Measurements from ENCODE around the gene PSME2.

The PSME2 gene

GRCh38 chr14:24139272-24139934, 7.0 kb downstream of the PSME2 start:
- Mint-ChIP-seq H3K27ac (peak overlapping the region; percentile 42), H3K27me3 (no peaks in the 10 kb centered on the region), H3K36me3 (ENCODE audit: low read depth) (peaks cover 65% of the 10 kb centered on the region), H3K4me3 (no peak overlapping the region), H3K9me3 (no peaks in the 10 kb centered on the region), H3K4me1 (ENCODE audit: low read depth) (peaks cover 72% of the 10 kb centered on the region)
- intact Hi-C loops (cut with micrococcal nuclease): no loop called here

DNA sequence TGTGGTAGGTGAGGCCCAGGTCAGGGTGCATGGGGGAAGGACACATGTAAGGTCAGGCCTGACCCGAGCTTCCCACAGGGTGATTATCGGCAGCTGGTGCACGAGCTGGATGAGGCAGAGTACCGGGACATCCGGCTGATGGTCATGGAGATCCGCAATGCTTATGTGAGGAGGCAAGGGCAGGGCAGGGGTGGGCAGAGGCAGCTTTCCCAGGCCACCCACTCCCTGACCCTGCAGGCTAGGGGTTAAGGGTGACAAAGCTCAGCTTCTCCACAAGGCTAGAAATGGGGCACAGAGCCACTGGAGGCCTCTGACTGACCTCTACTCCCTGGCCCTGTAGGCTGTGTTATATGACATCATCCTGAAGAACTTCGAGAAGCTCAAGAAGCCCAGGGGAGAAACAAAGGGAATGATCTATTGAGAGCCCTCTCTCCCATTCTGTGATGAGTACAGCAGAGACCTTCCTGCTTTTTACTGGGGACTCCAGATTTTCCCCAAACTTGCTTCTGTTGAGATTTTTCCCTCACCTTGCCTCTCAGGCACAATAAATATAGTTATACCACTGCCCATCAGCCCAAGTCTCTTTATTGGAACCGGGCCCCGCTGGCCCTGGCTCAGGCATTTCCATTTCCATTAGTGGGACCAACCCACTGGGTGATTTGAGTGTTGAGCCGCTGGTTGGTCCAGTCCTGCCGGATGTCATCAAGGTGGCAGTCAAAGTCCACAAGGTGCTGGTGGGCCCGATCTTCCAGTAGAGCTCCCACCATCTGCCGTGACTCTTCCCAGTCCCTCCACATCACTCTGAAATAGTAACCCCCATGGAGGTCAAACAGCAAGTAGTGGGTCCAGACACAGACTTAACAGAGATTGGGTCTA, 7.8 kb downstream of the PSME2 start:
- H3K4me3 Mint-ChIP-seq: no peak overlapping the region
- intact Hi-C loops (cut with micrococcal nuclease): no loop called here
- peaks cover 67% of the 10 kb centered on the region for H3K4me1 Mint-ChIP-seq (ENCODE audit: low read depth)
- H3K36me3 Mint-ChIP-seq (ENCODE audit: low read depth): peaks cover 57% of the 10 kb centered on the region
- H3K27me3 Mint-ChIP-seq: no peaks in the 10 kb centered on the region
- H3K27ac Mint-ChIP-seq: peak overlapping the region; percentile 76
- H3K9me3 Mint-ChIP-seq: no peaks in the 10 kb centered on the region

DNA sequence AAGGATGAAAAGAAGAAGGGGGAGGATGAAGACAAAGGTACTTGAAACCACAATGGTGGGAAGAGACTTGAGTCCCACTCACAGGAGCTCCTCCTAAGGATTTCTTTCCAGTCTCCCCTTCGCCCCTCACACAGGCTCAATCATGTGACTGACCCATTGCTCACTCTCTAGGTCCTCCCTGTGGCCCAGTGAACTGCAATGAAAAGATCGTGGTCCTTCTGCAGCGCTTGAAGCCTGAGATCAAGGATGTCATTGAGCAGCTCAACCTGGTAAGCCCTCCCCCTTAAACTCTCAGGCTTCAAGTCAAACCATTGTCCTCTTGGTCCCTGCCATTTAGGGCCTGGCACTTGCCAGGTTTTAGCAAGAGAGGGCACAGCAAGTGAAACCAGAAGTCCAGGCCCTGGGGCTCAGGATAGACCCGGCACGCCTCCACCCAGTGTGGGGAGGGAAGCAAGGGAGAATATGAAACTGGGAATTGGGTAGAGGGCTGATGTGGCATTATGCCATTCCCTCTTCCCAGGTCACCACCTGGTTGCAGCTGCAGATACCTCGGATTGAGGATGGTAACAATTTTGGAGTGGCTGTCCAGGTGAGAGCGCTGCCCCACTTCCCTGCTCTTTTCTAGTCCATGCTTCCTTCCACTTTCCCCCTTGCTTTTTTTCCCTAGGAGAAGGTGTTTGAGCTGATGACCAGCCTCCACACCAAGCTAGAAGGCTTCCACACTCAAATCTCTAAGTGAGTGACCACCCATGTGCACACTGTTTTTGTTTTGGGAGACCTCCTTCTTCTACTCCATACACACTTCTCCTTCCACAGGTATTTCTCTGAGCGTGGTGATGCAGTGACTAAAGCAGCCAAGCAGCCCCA, 8.6 kb downstream of the PSME2 start:
- H3K36me3 Mint-ChIP-seq (ENCODE audit: low read depth): peaks cover 52% of the 10 kb centered on the region
- H3K4me1 Mint-ChIP-seq (ENCODE audit: low read depth): peaks cover 66% of the 10 kb centered on the region
- H3K27ac Mint-ChIP-seq: peak overlapping the region; percentile 76
- intact Hi-C loops (cut with micrococcal nuclease): no loop called here
- H3K4me3 Mint-ChIP-seq: no peak overlapping the region
- H3K9me3 Mint-ChIP-seq: no peaks in the 10 kb centered on the region
- H3K27me3 Mint-ChIP-seq: no peaks in the 10 kb centered on the region

DNA sequence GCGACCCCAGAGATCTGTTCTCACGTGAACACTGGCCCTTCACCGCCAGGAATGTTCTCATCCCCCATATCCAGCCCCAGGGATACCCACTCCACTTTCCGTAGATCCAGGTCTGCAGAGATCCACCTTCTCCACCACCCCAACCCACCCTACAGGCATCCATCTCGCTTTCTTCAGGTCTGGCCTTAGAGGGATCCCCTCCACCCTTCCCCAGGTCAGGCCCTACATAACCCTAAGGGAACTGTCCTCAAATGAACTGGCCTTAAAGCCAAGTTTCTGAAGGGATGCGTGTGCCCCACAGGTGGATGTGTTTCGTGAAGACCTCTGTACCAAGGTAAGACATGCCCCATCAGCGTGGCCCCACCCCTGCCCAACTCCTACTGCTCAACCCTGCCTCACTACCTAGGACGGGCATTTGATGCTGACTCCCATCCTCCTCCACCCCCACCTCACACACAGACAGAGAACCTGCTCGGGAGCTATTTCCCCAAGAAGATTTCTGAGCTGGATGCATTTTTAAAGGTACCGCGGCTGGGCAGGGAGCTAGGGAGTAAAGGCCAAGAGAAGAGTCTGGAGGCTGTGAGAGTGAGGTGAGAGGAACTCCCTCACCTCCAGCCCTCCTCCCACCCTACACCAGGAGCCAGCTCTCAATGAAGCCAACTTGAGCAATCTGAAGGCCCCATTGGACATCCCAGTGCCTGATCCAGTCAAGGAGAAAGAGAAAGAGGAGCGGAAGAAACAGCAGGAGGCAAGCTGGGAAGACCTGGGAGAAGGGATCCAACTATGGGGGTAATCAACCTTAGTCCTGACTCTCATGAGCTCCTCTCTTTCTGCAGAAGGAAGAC, 9.5 kb downstream of the PSME2 start:
- H3K27ac Mint-ChIP-seq: peak overlapping the region; percentile 76
- peaks cover 57% of the 10 kb centered on the region for H3K36me3 Mint-ChIP-seq (ENCODE audit: low read depth)
- intact Hi-C loops (cut with micrococcal nuclease): loop anchor here (1.0 kb wide), 1 partner anchor 22 kb away; no protein-coding TSS in a partner anchor
- no peaks in the 10 kb centered on the region for H3K27me3 Mint-ChIP-seq
- no peaks in the 10 kb centered on the region for H3K9me3 Mint-ChIP-seq
- H3K4me3 Mint-ChIP-seq: peak overlapping the region; percentile 85
- H3K4me1 Mint-ChIP-seq (ENCODE audit: low read depth): peaks cover 62% of the 10 kb centered on the region

DNA sequence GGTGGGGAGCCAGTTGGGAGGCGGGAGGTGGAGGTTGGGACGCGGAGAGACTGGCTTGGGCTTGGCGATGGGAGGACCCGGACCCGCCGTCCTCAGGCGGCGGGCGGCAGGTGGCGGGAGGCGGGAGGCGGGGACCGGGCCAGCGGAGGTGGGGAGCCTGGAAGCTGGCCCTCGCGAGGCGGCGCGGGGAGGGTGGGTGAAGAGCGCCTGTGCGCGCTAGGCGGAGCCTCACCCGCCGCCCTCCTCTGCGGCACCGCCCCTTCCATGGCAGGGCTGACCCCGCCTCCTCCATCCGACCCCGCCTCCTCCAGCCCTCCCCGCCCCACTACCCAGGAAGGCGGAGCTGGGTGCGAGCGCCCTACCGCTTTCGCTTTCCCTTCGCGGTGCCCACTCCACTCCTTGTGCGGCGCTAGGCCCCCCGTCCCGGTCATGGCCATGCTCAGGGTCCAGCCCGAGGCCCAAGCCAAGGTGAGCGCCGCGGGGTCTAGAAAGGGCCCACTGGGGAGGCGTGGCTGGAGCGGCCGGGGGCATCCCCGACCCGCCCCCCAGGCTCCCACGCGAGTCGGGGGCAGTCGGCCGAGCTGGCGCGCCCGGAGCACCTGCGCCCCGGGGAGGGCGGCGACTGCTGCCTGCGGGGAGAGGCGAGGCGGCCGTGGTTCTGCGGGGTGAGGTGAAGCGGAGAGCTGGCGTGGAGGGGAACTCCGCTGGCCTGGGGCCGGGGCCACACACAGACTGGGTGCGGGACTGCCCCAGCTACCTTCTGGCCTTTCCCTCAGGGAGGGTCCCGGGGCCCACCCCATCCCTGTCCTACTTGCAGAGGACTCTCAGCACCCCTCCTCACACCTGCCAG, 10.4 kb downstream of the PSME2 start, which contains the start of gene PSME1:
Gene PSME1, plus strand, starts transcription at position 361 of the 850 bp plus-strand sequence. Its CDS starts 69 bp downstream, at position 430.
- Mint-ChIP-seq H3K27ac (peak within 1 kb of the TSS; percentile 76), H3K9me3 (no peaks in the 10 kb centered on the region), H3K4me3 (peak within 1 kb of the TSS; percentile 85), H3K4me1 (ENCODE audit: low read depth) (peaks cover 64% of the 10 kb centered on the region), H3K27me3 (no peaks in the 10 kb centered on the region), H3K36me3 (ENCODE audit: low read depth) (peaks cover 61% of the 10 kb centered on the region)
- intact Hi-C loops (cut with micrococcal nuclease): loop anchor here (1.0 kb wide), 1 partner anchor 21 kb away; no protein-coding TSS in a partner anchor

DNA sequence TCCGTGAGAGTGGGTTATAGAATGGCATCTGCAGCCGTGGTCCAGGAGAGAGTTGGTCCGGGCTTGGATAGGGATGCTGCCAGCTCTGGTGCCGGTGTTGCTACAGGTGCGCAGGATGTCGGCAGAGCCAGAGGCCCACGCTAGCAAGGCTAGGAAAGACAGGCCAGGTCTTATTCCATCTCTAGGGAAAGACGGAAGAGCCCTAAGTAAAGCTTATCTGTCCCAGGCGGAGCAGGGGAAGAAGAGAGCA, 10.9 kb downstream of the PSME2 start:
- no peaks in the 10 kb centered on the region for H3K27me3 Mint-ChIP-seq
- peaks cover 60% of the 10 kb centered on the region for H3K36me3 Mint-ChIP-seq (ENCODE audit: low read depth)
- H3K9me3 Mint-ChIP-seq: no peaks in the 10 kb centered on the region
- intact Hi-C loops (cut with micrococcal nuclease): no loop called here
- peaks cover 64% of the 10 kb centered on the region for H3K4me1 Mint-ChIP-seq (ENCODE audit: low read depth)
- H3K4me3 Mint-ChIP-seq: peak overlapping the region; percentile 85
- H3K27ac Mint-ChIP-seq: peak overlapping the region; percentile 76

- Mint-ChIP-seq H3K27me3 (no peaks in the 10 kb centered on the region), H3K36me3 (ENCODE audit: low read depth) (peaks cover 48% of the 10 kb centered on the region), H3K4me1 (ENCODE audit: low read depth) (peaks cover 50% of the 10 kb centered on the region), H3K27ac (no peak overlapping the region), H3K9me3 (no peaks in the 10 kb centered on the region), H3K4me3 (no peak overlapping the region)
- intact Hi-C loops (cut with micrococcal nuclease): no loop called here
These were observed 12.7 kb downstream of the PSME2 start for GRCh38 chr14:24133735-24134134.

GRCh38 chr14:24132976-24133375, 13.4 kb downstream of the PSME2 start:
- intact Hi-C loops (cut with micrococcal nuclease): no loop called here

GRCh38 chr14:24132061-24132685, 14.2 kb downstream of the PSME2 start:
- Mint-ChIP-seq H3K27me3 (no peaks in the 10 kb centered on the region), H3K4me3 (no peak overlapping the region), H3K9me3 (no peaks in the 10 kb centered on the region), H3K36me3 (ENCODE audit: low read depth) (peaks cover 32% of the 10 kb centered on the region), H3K27ac (peak overlapping the region; percentile 52), H3K4me1 (ENCODE audit: low read depth) (peaks cover 34% of the 10 kb centered on the region)
- intact Hi-C loops (cut with micrococcal nuclease): no loop called here

More at GRCh38 chr14:24132976-24133375, 13.4 kb downstream of the PSME2 start:
- H3K27ac Mint-ChIP-seq: no peak overlapping the region
- H3K4me1 Mint-ChIP-seq (ENCODE audit: low read depth): peaks cover 42% of the 10 kb centered on the region
- no peaks in the 10 kb centered on the region for H3K27me3 Mint-ChIP-seq
- H3K9me3 Mint-ChIP-seq: no peaks in the 10 kb centered on the region
- peaks cover 40% of the 10 kb centered on the region for H3K36me3 Mint-ChIP-seq (ENCODE audit: low read depth)
- H3K4me3 Mint-ChIP-seq: no peak overlapping the region

GRCh38 chr14:24131549-24131966, 14.9 kb downstream of the PSME2 start:
- H3K9me3 Mint-ChIP-seq: no peaks in the 10 kb centered on the region
- no peak overlapping the region for H3K27ac Mint-ChIP-seq
- intact Hi-C loops (cut with micrococcal nuclease): no loop called here
- no peak overlapping the region for H3K4me3 Mint-ChIP-seq
- H3K27me3 Mint-ChIP-seq: no peaks in the 10 kb centered on the region
- peaks cover 28% of the 10 kb centered on the region for H3K4me1 Mint-ChIP-seq (ENCODE audit: low read depth)
- H3K36me3 Mint-ChIP-seq (ENCODE audit: low read depth): peaks cover 26% of the 10 kb centered on the region

DNA sequence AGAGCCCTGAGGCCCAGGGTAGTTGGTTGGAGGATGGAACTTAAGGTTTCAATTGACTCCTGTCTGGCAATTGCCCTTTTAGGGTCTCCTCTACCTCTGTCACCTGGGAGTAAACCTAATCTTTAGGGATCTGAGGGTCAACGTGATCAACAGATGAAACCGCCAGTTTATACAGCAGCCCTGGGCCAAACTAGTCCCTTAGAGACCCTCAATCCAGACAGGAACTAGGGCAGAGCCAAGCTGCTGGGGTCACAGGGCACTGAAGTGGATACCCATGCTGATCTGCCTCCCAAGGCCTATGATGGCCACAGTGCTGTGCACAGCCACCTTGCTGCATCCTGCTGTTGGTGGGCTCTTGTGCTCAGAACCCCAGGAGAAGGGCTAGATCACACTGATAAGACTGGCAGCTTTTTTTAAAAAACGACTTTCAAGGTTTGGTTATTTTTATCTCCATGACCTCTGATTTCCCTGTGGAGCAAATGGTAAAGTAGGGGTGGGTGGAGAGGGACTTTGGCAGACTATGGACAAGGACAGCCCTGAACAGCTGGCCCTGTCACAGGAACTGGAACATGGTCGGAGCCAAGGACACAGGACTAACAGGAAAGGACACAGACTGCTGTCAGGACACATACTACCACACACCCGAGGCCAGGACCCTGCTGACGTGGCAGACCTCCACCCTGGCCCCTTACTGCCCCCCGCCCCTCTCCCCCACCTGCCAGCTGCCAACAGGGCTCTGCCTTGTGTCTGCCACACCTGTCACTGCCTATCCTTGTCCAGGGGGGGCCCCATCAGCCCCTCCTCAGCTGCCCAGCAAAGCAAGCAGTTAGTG, 15.5 kb downstream of the PSME2 start:
- H3K36me3 Mint-ChIP-seq (ENCODE audit: low read depth): peaks cover 23% of the 10 kb centered on the region
- no peaks in the 10 kb centered on the region for H3K9me3 Mint-ChIP-seq
- H3K27ac Mint-ChIP-seq: no peak overlapping the region
- peaks cover 25% of the 10 kb centered on the region for H3K4me1 Mint-ChIP-seq (ENCODE audit: low read depth)
- H3K27me3 Mint-ChIP-seq: no peaks in the 10 kb centered on the region
- intact Hi-C loops (cut with micrococcal nuclease): no loop called here
- H3K4me3 Mint-ChIP-seq: no peak overlapping the region

- Mint-ChIP-seq H3K4me1 (ENCODE audit: low read depth) (peaks cover 21% of the 10 kb centered on the region), H3K9me3 (no peaks in the 10 kb centered on the region), H3K27me3 (no peaks in the 10 kb centered on the region), H3K27ac (no peak within 1 kb of the TSS), H3K4me3 (no peak within 1 kb of the TSS), H3K36me3 (ENCODE audit: low read depth) (peaks cover 25% of the 10 kb centered on the region)
- intact Hi-C loops (cut with micrococcal nuclease): no loop called here
These were observed 16.1 kb downstream of the PSME2 start, which contains the start of gene FITM1 for GRCh38 chr14:24130380-24130716. Gene FITM1, plus strand, starts transcription at chr14:24130659. Its CDS starts 905 bp downstream, at chr14:24131564.

All from dendritic cell treated with granulocyte-macrophage colony-stimulating factor and Interleukin-4, amounts not matched to agents 40 ng/mL and 50 ng/mL, for 4 days (primary cell).